Body of pancreas (tissue), 4 donors: ENCODE measurements around the gene ALDH1A2. TPM values are rescaled to one million over a fixed set of nuclear protein-coding genes. Genes with fewer than 3 reads are reported as not detected.

Experiments used
- ATAC-seq: fragments of 150-250 bp; one replicate; pipeline ENCODE4 v1.9.1; 2016
- DNase-seq, 4 donors: peaks; one replicate each; pipeline ENCODE4 v3.0.0-alpha.2; 2019
- H3K27ac ChIP-seq, 4 donors: fragments of 200-600 bp; sonication (generic); 1 replicate in 3 of 4; 2 replicates in 1 of 4; pipeline versions ENCODE4 v1.5.1 to v1.6.1; 2016 to 2019; ENCODE audit warnings: mild to moderate bottlenecking in 1 of 4, mixed read lengths in 1 of 4, moderate library complexity in 1 of 4
- H3K27me3 ChIP-seq, 2 donors: fragments of 200-600 bp; sonication (generic); one replicate each; pipeline ENCODE4 v1.6.0; 2016; ENCODE audit warnings: mild to moderate bottlenecking in 1 of 2
- H3K36me3 ChIP-seq, 2 donors: fragments of 200-600 bp; sonication (generic); replicated peaks in 1 of 2; 2 replicates each; pipeline ENCODE4 v1.5.1; 2016; ENCODE audit warnings: low read depth in 2 of 2; ENCODE audit not compliant: insufficient read depth in 1 of 2
- H3K4me1 ChIP-seq: fragments of 200-600 bp; sonication (generic); one replicate; pipeline ENCODE4 v1.6.0; 2016
- H3K4me3 ChIP-seq, 2 donors: fragments of 200-600 bp; sonication (generic); 1 replicate in 1 of 2; 2 replicates in 1 of 2; pipeline ENCODE4 v1.5.1; 2016 to 2019
- H3K9me3 ChIP-seq, 3 donors: fragments of 200-600 bp; sonication (generic); 1 replicate in 2 of 3; 2 replicates in 1 of 3; pipeline ENCODE4 v1.5.1; 2016
- CTCF ChIP-seq, 7 experiments: fragments of 450-650 bp in 4 of 7; fragments of 200-600 bp in 3 of 7; sonication (generic) in 3 of 7; IDR thresholded peaks; one replicate each; pipeline ENCODE4 v1.5.1; 2016 to 2019; ENCODE audit warnings: antibody characterized with exemption in 7 of 7
- POLR2A ChIP-seq, 3 donors: fragments of 450-650 bp; IDR thresholded peaks; one replicate each; pipeline ENCODE4 v1.6.1; 2016; ENCODE audit warnings: antibody characterized with exemption in 3 of 3, mild to moderate bottlenecking in 2 of 3
- WGBS, 2 donors: methylation state at CpG; one replicate each; pipeline ENCODE4 v1.1.5; 2017; 5-methylcytosine and 5-hydroxymethylcytosine counted together
- intact Hi-C: fragments of 100-400 bp; cut with DNase I; formaldehyde crosslinking; loops from one replicate; pipeline ENCODE4 v1.15.1; 2023
- total RNA-seq, 2 donors: library from RNA; depleted of rRNA; stranded (reverse); fragments of >200 nt; gene quantifications; one replicate each; pipeline ENCODE4 v1.1.0, GENCODE V29; 2016

The ALDH1A2 gene
- total RNA-seq, 2 donors from 2014 or later: 1.6 to 2.1 TPM

DNA sequence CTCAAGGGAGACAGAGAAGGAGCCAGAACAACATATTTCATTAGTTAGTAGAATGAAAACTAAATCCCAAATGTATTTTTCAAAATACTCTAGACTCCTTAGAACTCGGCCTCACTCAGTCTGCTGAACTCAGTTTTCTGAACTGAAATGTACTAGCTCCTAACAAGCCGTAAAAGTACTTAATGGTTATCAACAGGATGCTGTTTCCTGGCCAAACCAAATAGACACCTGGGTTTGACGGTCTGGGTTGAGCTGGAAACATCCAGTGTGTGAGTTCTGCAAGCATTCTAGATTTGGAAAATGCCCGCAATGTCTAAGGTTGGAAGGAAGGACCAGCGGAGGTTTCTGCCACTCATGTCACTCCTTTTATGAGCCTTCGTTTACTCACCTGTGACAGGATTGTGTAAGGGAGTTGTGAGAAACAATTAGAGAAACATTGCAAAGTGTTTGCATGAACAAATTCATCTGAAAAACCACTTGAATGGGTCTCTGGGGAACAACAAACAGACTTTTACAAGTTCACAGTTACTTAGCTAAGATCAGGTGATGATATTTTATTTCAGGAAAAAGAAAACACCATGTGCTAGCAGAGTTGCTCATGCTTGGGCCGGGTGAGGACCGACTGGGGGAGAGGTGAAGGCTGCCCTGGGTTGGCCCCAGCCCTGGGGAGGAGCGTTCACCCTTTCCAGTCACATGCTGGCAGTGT is 151.0 kb downstream of the ALDH1A2 start:
- TF ChIP-seq POLR2A (IDR thresholded peaks at IDR 0.05) (no peak), CTCF (IDR thresholded peaks at IDR 0.05) (no peak)
- Histone ChIP-seq H3K9me3 (no peaks in the 10 kb centered on the region), H3K36me3 (no peaks in the 10 kb centered on the region), H3K27ac (no peak overlapping the region), H3K4me3 (no peak overlapping the region), H3K27me3 (no peaks in the 10 kb centered on the region), H3K4me1 (peaks cover 14% of the 10 kb centered on the region)
- intact Hi-C loops: no loop called here
- no peak for ATAC-seq
- DNase-seq: no peak
- 58 to 70% methylated on average over 9 of the region's 9 CpGs for WGBS, 2 donors

GRCh38 chr15:57911247-57911646 is 154.3 kb downstream of the ALDH1A2 start:
- 17 to 58% methylated on average over 1 of the region's 1 CpG for WGBS, 2 donors
- intact Hi-C loops: no loop called here
- H3K9me3 ChIP-seq: no peaks in the 10 kb centered on the region
- H3K36me3 ChIP-seq: no peaks in the 10 kb centered on the region
- ATAC-seq: no peak
- H3K4me3 ChIP-seq: no peak overlapping the region
- no peak overlapping the region for H3K27ac ChIP-seq
- no peaks in the 10 kb centered on the region for H3K27me3 ChIP-seq
- DNase-seq: no peak
- peaks cover 6% of the 10 kb centered on the region for H3K4me1 ChIP-seq
- no peak for TF ChIP-seq CTCF (IDR thresholded peaks at IDR 0.05)
- TF ChIP-seq POLR2A (IDR thresholded peaks at IDR 0.05): no peak

GRCh38 chr15:57910672-57911071 is 154.8 kb downstream of the ALDH1A2 start:
- DNase-seq (no peak), ATAC-seq (no peak)
- intact Hi-C loops: no loop called here
- Histone ChIP-seq H3K4me3 (no peak overlapping the region), H3K27ac (no peak overlapping the region), H3K9me3 (no peaks in the 10 kb centered on the region), H3K4me1 (peaks cover under 1% of the 10 kb centered on the region), H3K27me3 (no peaks in the 10 kb centered on the region), H3K36me3 (no peaks in the 10 kb centered on the region)
- WGBS, 2 donors: 87 to 91% methylated on average over 3 of the region's 3 CpGs
- TF ChIP-seq CTCF (IDR thresholded peaks at IDR 0.05) (no peak), POLR2A (IDR thresholded peaks at IDR 0.05) (no peak)

- 53 to 72% methylated on average over 2 of the region's 2 CpGs for WGBS, 2 donors
- Histone ChIP-seq H3K36me3 (no peaks in the 10 kb centered on the region), H3K9me3 (no peaks in the 10 kb centered on the region), H3K4me3 (no peak overlapping the region), H3K4me1 (no peaks in the 10 kb centered on the region), H3K27ac (no peak overlapping the region), H3K27me3 (no peaks in the 10 kb centered on the region)
- no peak for DNase-seq
- ATAC-seq: no peak
- no peak for TF ChIP-seq POLR2A (IDR thresholded peaks at IDR 0.05)
- TF ChIP-seq CTCF (IDR thresholded peaks at IDR 0.05): no peak
- intact Hi-C loops: no loop called here
Measured at GRCh38 chr15:57909388-57909787, 156.1 kb downstream of the ALDH1A2 start.

DNA sequence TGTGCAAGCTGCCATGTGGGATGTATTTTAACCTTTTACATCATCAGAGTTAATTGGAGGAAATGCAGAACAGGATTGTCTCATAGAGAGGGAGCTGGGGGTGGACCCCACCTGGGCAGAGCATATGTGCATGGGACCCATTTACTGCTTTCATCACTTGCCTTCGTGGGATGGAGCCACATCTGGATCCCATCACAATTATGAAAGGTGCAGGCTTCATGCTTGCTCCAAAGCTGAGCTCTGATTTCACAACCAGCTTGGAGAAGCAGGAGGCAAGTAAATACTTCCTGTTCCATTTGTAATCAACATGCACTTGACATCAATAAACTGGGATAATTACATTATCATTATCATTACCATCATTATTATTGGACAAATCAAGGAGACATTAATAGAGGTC is 161.9 kb downstream of the ALDH1A2 start:
- intact Hi-C loops: no loop called here
- TF ChIP-seq POLR2A (IDR thresholded peaks at IDR 0.05) (no peak), CTCF (IDR thresholded peaks at IDR 0.05) (no peak)
- Histone ChIP-seq H3K27me3 (no peaks in the 10 kb centered on the region), H3K36me3 (no peaks in the 10 kb centered on the region), H3K4me1 (no peaks in the 10 kb centered on the region), H3K27ac (no peak overlapping the region), H3K4me3 (no peak overlapping the region), H3K9me3 (no peaks in the 10 kb centered on the region)
- WGBS, 2 donors: 21 to 31% methylated on average over 1 of the region's 1 CpG
- ATAC-seq: no peak
- DNase-seq: no peak
